ENCODE data around the gene EIF3C. TPM values are rescaled to one million over a fixed set of nuclear protein-coding genes. Genes with fewer than 3 reads are reported as not detected.
A peak's percentile ranks its signal among the peaks of the same experiment; 100 is the strongest.
"Not testable (repeated sequence)": the region's sequence is repeated elsewhere in the genome, so short reads cannot be mapped to it uniquely, and the experiment has no call there.

Gene EIF3C
- 150 TPM for polyA plus RNA-seq (2013, experiment 1 of 2)
- 149 TPM for polyA plus RNA-seq (2013, experiment 2 of 2)

GRCh38 chr16:28711220-28712083 lies at the start of gene EIF3C:
Gene EIF3C (plus strand): TSS chr16:28711464. CDS start chr16:28711687, 223 bp downstream.
- not testable (repeated sequence) for H3K14ac ChIP-seq (ENCODE audit: low read length); H3K4me1 ChIP-seq (ENCODE audit: control insufficient read depth in 2 of 2, insufficient read depth in 1 of 2, low read depth in 1 of 2, low read length in 2 of 2); H3K23ac ChIP-seq (ENCODE audit: low read depth, low read length, poor library complexity); DNase-seq (ENCODE audit: low spot score); H2AFZ ChIP-seq (ENCODE audit: low read length); H3K36me3 ChIP-seq (replicated peaks in 1 of 2; ENCODE audit: control insufficient read depth in 2 of 2, insufficient read depth in 2 of 2, low read length in 2 of 2); H3K9ac ChIP-seq (ENCODE audit: low read depth, low read length, poor library complexity); H4K91ac ChIP-seq (ENCODE audit: low read depth, low read length, poor library complexity); H3K79me1 ChIP-seq (ENCODE audit: low read depth, low read length); H3K4ac ChIP-seq (ENCODE audit: low read length); H2BK5ac ChIP-seq (ENCODE audit: low read length); H3K18ac ChIP-seq (ENCODE audit: low read length); H3K9me3 ChIP-seq (replicated peaks in 1 of 2; ENCODE audit: control insufficient read depth in 2 of 2, insufficient read depth in 1 of 2, low read depth in 1 of 2, low read length in 2 of 2); H4K8ac ChIP-seq (ENCODE audit: low read depth, low read length); H2AK5ac ChIP-seq (ENCODE audit: low read depth, low read length); H2BK15ac ChIP-seq (ENCODE audit: low read length); H2BK12ac ChIP-seq (ENCODE audit: low read length); H3K4me2 ChIP-seq (ENCODE audit: insufficient read depth, low read length, poor library complexity, severe bottlenecking); H2BK120ac ChIP-seq (ENCODE audit: low read depth, low read length); H3K27me3 ChIP-seq (ENCODE audit: control insufficient read depth in 3 of 3, insufficient read depth in 3 of 3, low read depth in 1 of 3, low read length in 3 of 3); H3K27ac ChIP-seq (replicated peaks; ENCODE audit: low read length)
- peak within 1 kb of the TSS in 1 of 2 donors; percentile 37 for H3K4me3 ChIP-seq (ENCODE audit: low read length in 2 of 2)
- WGBS, 2 donors (ENCODE audit: extremely low coverage in 2 of 2, insufficient read length in 2 of 2, insufficient replicate concordance in 1 of 2), result no CpG with 5 or more reads among the region's 66 CpGs

DNA sequence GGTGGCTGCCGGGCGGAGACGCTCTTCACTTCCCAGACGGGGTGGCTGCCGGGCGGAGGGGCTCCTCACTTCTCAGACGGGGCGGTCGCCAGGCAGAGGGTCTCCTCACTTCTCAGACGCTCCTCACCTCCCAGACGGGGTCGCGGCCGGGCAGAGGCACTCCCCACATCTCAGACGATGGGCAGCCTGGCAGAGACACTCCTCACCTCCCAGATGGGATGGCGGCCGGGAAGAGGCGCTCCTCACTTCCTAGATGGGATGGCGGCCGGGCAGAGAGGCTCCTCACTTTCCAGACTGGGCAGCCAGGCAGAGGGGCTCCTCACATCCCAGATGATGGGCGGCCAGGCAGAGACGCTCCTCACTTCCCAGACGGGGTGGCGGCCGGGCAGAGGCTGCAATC lies 45.0 kb upstream of the EIF3C start:
- H2BK120ac ChIP-seq (ENCODE audit: low read depth, low read length); H3K9me3 ChIP-seq (replicated peaks in 1 of 2; ENCODE audit: control insufficient read depth in 2 of 2, insufficient read depth in 1 of 2, low read depth in 1 of 2, low read length in 2 of 2); H3K23ac ChIP-seq (ENCODE audit: low read depth, low read length, poor library complexity); H2AK5ac ChIP-seq (ENCODE audit: low read depth, low read length); H3K9ac ChIP-seq (ENCODE audit: low read depth, low read length, poor library complexity); H3K4me2 ChIP-seq (ENCODE audit: insufficient read depth, low read length, poor library complexity, severe bottlenecking); H3K4me1 ChIP-seq (ENCODE audit: control insufficient read depth in 2 of 2, insufficient read depth in 1 of 2, low read depth in 1 of 2, low read length in 2 of 2); H3K79me1 ChIP-seq (ENCODE audit: low read depth, low read length); H3K4ac ChIP-seq (ENCODE audit: low read length); H4K8ac ChIP-seq (ENCODE audit: low read depth, low read length); H3K36me3 ChIP-seq (replicated peaks in 1 of 2; ENCODE audit: control insufficient read depth in 2 of 2, insufficient read depth in 2 of 2, low read length in 2 of 2); DNase-seq (ENCODE audit: low spot score); H3K4me3 ChIP-seq (ENCODE audit: low read length in 2 of 2); H4K91ac ChIP-seq (ENCODE audit: low read depth, low read length, poor library complexity); H3K27me3 ChIP-seq (ENCODE audit: control insufficient read depth in 3 of 3, insufficient read depth in 3 of 3, low read depth in 1 of 3, low read length in 3 of 3); H2AFZ ChIP-seq (ENCODE audit: low read length); H2BK12ac ChIP-seq (ENCODE audit: low read length); H3K27ac ChIP-seq (replicated peaks; ENCODE audit: low read length); H2BK15ac ChIP-seq (ENCODE audit: low read length); H2BK5ac ChIP-seq (ENCODE audit: low read length); H3K18ac ChIP-seq (ENCODE audit: low read length); H3K14ac ChIP-seq (ENCODE audit: low read length): not testable (repeated sequence)
- no CpG with 5 or more reads among the region's 25 CpGs for WGBS, 2 donors (ENCODE audit: extremely low coverage in 2 of 2, insufficient read length in 2 of 2, insufficient replicate concordance in 1 of 2)

GRCh38 chr16:28667480-28667879 lies 43.8 kb upstream of the EIF3C start:
- not testable (repeated sequence) for H3K27me3 ChIP-seq (ENCODE audit: control insufficient read depth in 3 of 3, insufficient read depth in 3 of 3, low read depth in 1 of 3, low read length in 3 of 3); H3K27ac ChIP-seq (replicated peaks; ENCODE audit: low read length); H3K4me1 ChIP-seq (ENCODE audit: control insufficient read depth in 2 of 2, insufficient read depth in 1 of 2, low read depth in 1 of 2, low read length in 2 of 2); H3K79me1 ChIP-seq (ENCODE audit: low read depth, low read length); H3K4ac ChIP-seq (ENCODE audit: low read length); H4K8ac ChIP-seq (ENCODE audit: low read depth, low read length); H3K36me3 ChIP-seq (replicated peaks in 1 of 2; ENCODE audit: control insufficient read depth in 2 of 2, insufficient read depth in 2 of 2, low read length in 2 of 2); H2BK12ac ChIP-seq (ENCODE audit: low read length); H3K14ac ChIP-seq (ENCODE audit: low read length); H2BK5ac ChIP-seq (ENCODE audit: low read length); H3K9ac ChIP-seq (ENCODE audit: low read depth, low read length, poor library complexity); H2BK15ac ChIP-seq (ENCODE audit: low read length); H2BK120ac ChIP-seq (ENCODE audit: low read depth, low read length); H3K9me3 ChIP-seq (replicated peaks in 1 of 2; ENCODE audit: control insufficient read depth in 2 of 2, insufficient read depth in 1 of 2, low read depth in 1 of 2, low read length in 2 of 2); H4K91ac ChIP-seq (ENCODE audit: low read depth, low read length, poor library complexity); H3K4me3 ChIP-seq (ENCODE audit: low read length in 2 of 2); H3K23ac ChIP-seq (ENCODE audit: low read depth, low read length, poor library complexity); H2AFZ ChIP-seq (ENCODE audit: low read length); H3K4me2 ChIP-seq (ENCODE audit: insufficient read depth, low read length, poor library complexity, severe bottlenecking); H3K18ac ChIP-seq (ENCODE audit: low read length); DNase-seq (ENCODE audit: low spot score); H2AK5ac ChIP-seq (ENCODE audit: low read depth, low read length)
- no CpG with 5 or more reads among the region's 7 CpGs for WGBS, 2 donors (ENCODE audit: extremely low coverage in 2 of 2, insufficient read length in 2 of 2, insufficient replicate concordance in 1 of 2)

GRCh38 chr16:28668199-28668598 lies 43.1 kb upstream of the EIF3C start:
- not testable (repeated sequence) for H3K18ac ChIP-seq (ENCODE audit: low read length); H2AFZ ChIP-seq (ENCODE audit: low read length); H2AK5ac ChIP-seq (ENCODE audit: low read depth, low read length); H3K23ac ChIP-seq (ENCODE audit: low read depth, low read length, poor library complexity); H2BK12ac ChIP-seq (ENCODE audit: low read length); H3K27ac ChIP-seq (replicated peaks; ENCODE audit: low read length); H3K9me3 ChIP-seq (replicated peaks in 1 of 2; ENCODE audit: control insufficient read depth in 2 of 2, insufficient read depth in 1 of 2, low read depth in 1 of 2, low read length in 2 of 2); H3K4me1 ChIP-seq (ENCODE audit: control insufficient read depth in 2 of 2, insufficient read depth in 1 of 2, low read depth in 1 of 2, low read length in 2 of 2); H3K14ac ChIP-seq (ENCODE audit: low read length); H4K8ac ChIP-seq (ENCODE audit: low read depth, low read length); H2BK5ac ChIP-seq (ENCODE audit: low read length); H3K4me2 ChIP-seq (ENCODE audit: insufficient read depth, low read length, poor library complexity, severe bottlenecking); H2BK15ac ChIP-seq (ENCODE audit: low read length); H3K36me3 ChIP-seq (replicated peaks in 1 of 2; ENCODE audit: control insufficient read depth in 2 of 2, insufficient read depth in 2 of 2, low read length in 2 of 2); H3K27me3 ChIP-seq (ENCODE audit: control insufficient read depth in 3 of 3, insufficient read depth in 3 of 3, low read depth in 1 of 3, low read length in 3 of 3); H2BK120ac ChIP-seq (ENCODE audit: low read depth, low read length); H3K4ac ChIP-seq (ENCODE audit: low read length); DNase-seq (ENCODE audit: low spot score); H3K79me1 ChIP-seq (ENCODE audit: low read depth, low read length); H4K91ac ChIP-seq (ENCODE audit: low read depth, low read length, poor library complexity); H3K9ac ChIP-seq (ENCODE audit: low read depth, low read length, poor library complexity); H3K4me3 ChIP-seq (ENCODE audit: low read length in 2 of 2)
- WGBS, 2 donors (ENCODE audit: extremely low coverage in 2 of 2, insufficient read length in 2 of 2, insufficient replicate concordance in 1 of 2), result no CpG with 5 or more reads among the region's 4 CpGs
